HG03039 (cell line): ENCODE data around the gene RPS8.
A peak's percentile ranks its signal among the peaks of the same experiment; 100 is the strongest.
"Not testable (repeated sequence)": the region's sequence is repeated elsewhere in the genome, so short reads cannot be mapped to it uniquely, and the experiment has no call there.

Source experiments
- ATAC-seq: cut with Tn5 transposase; IDR thresholded peaks from one replicate; pipeline ENCODE4 v1.9.1; 2021; ENCODE audit warnings: mild to moderate bottlenecking, moderate library complexity; ENCODE audit not compliant: unreplicated experiment

Gene RPS8

GRCh38 chr1:44780583-44781121 lies 5.3 kb downstream of the RPS8 start:
- no peak for ATAC-seq

- no peak for ATAC-seq
Measured at GRCh38 chr1:44783697-44784093, 8.4 kb downstream of the RPS8 start.

GRCh38 chr1:44784094-44785028 lies 9.0 kb downstream of the RPS8 start:
- no peak for ATAC-seq

GRCh38 chr1:44785029-44785380 lies 9.7 kb downstream of the RPS8 start:
- no peak for ATAC-seq

- ATAC-seq = no peak
Measured at GRCh38 chr1:44785501-44786137, 10.3 kb downstream of the RPS8 start.

- peak; percentile 62 for ATAC-seq
Measured at GRCh38 chr1:44786138-44786840, 10.9 kb downstream of the RPS8 start.

- ATAC-seq = no peak
Measured at GRCh38 chr1:44786841-44787426, 11.6 kb downstream of the RPS8 start.

GRCh38 chr1:44787506-44787905 lies 12.2 kb downstream of the RPS8 start:
- ATAC-seq = no peak

GRCh38 chr1:44788120-44788860 lies 12.9 kb downstream of the RPS8 start, which contains the start of gene BEST4:
Gene BEST4, minus strand, starts transcription at chr1:44788170. Its CDS starts 465 bp downstream, at chr1:44787705.
- ATAC-seq = no peak

- no peak for ATAC-seq
Measured at GRCh38 chr1:44790968-44791801, 15.8 kb downstream of the RPS8 start.

- ATAC-seq = no peak
Measured at GRCh38 chr1:44792736-44793502, 17.6 kb downstream of the RPS8 start.

GRCh38 chr1:44797886-44798285 lies 22.5 kb downstream of the RPS8 start:
- not testable (repeated sequence) for ATAC-seq

GRCh38 chr1:44798481-44799365 lies 23.4 kb downstream of the RPS8 start:
- no peak for ATAC-seq

GRCh38 chr1:44799770-44800584 lies 24.6 kb downstream of the RPS8 start, which contains the start of gene PLK3:
Gene PLK3, plus strand, starts transcription at chr1:44800377. Its CDS starts 87 bp downstream, at chr1:44800464.
- ATAC-seq = peak; percentile 81

- ATAC-seq = no peak
Measured at GRCh38 chr1:44801491-44802305, 26.4 kb downstream of the RPS8 start.
